ENCODE results near the gene TNIP2. TPM values are rescaled to one million over a fixed set of nuclear protein-coding genes. Genes with fewer than 3 reads are reported as not detected.

Gene TNIP2
- total and polyA plus RNA-seq, 2 of the 8 experiments (the other 6 are each of a cell fraction or from before 2014, with no cell fraction given) = 23.7 to 37.7 TPM

- 92% methylated on average over 8 of the region's 8 CpGs; no CpG with 5 or more reads in 1 of the 2 experiments for WGBS, 2 experiments (ENCODE audit: extremely low coverage in 1 of 2, insufficient coverage in 1 of 2, insufficient read length in 1 of 2, insufficient replicate concordance in 2 of 2, low coverage in 1 of 2, low lambda C conversion rate in 2 of 2, missing lambda C conversion rate in 1 of 2)
- Histone ChIP-seq H3K27ac (ENCODE audit: low read depth, low read length) (no peak overlapping the region), H3K4ac (replicated peaks; ENCODE audit: insufficient read length, low read depth, low read length) (no peak overlapping the region), H2AFZ (ENCODE audit: low read length) (no peak overlapping the region), H3K18ac (ENCODE audit: extremely low read depth, low read length) (no peak overlapping the region), H3K4me2 (ENCODE audit: insufficient read depth in 1 of 2, low read depth in 2 of 2, low read length in 2 of 2) (no peak overlapping the region), H4K20me1 (replicated peaks in 1 of 2; ENCODE audit: control insufficient read depth in 1 of 2, insufficient read depth in 2 of 2, low read length in 2 of 2) (peaks cover 3 to 17% of the 10 kb centered on the region in 2 experiments), H3K23ac (ENCODE audit: insufficient read length) (no peak overlapping the region), H2AK5ac (ENCODE audit: low read depth, low read length) (no peak overlapping the region), H3K79me1 (ENCODE audit: low read depth, low read length) (no peaks in the 10 kb centered on the region), H3K9me3 (ENCODE audit: insufficient read depth in 2 of 2, low read depth in 1 of 2, low read length in 1 of 2) (no peaks in the 10 kb centered on the region), H2BK5ac (ENCODE audit: low read depth, low read length) (no peak overlapping the region), H2BK120ac (replicated peaks; ENCODE audit: low read depth, low read length) (no peak overlapping the region), H3K27me3 (replicated peaks in 1 of 4; ENCODE audit: control insufficient read depth in 3 of 4, extremely low read depth in 1 of 4, insufficient read depth in 3 of 4, low read length in 3 of 4) (no peaks in the 10 kb centered on the region), H3K23me2 (ENCODE audit: low read depth, low read length) (no peaks in the 10 kb centered on the region), H2BK15ac (ENCODE audit: low read length) (no peak overlapping the region), H4K91ac (replicated peaks; ENCODE audit: insufficient read length, low read length) (no peak overlapping the region), H3K9ac (replicated peaks in 1 of 4; ENCODE audit: extremely low read depth in 1 of 4, low read depth in 3 of 4, low read length in 3 of 4) (no peak overlapping the region), H3K36me3 (ENCODE audit: control insufficient read depth in 2 of 4, insufficient read depth in 4 of 4, low read length in 3 of 4) (peaks cover 20 to 58% (median 46%) of the 10 kb centered on the region in 4 experiments; a peak in 7 of 8 replicates), H3K56ac (replicated peaks; ENCODE audit: insufficient read length, low read depth, low read length) (no peak overlapping the region), H3K4me1 (replicated peaks in 1 of 4; ENCODE audit: control insufficient read depth in 3 of 4, insufficient read depth in 4 of 4, low read length in 3 of 4) (no peaks in the 10 kb centered on the region), H4K5ac (ENCODE audit: insufficient read length, low read depth, low read length) (no peak overlapping the region), H4K8ac (ENCODE audit: extremely low read depth, insufficient read depth, low read length) (no peak overlapping the region), H2BK12ac (ENCODE audit: low read depth, low read length) (no peak overlapping the region), H3K4me3 (ENCODE audit: extremely low read depth in 1 of 4, insufficient read depth in 2 of 4, low read depth in 3 of 4, low read length in 4 of 4) (no peak overlapping the region), H2BK20ac (ENCODE audit: low read length) (no peak overlapping the region), H3K79me2 (ENCODE audit: control insufficient read depth in 1 of 2, insufficient read depth in 2 of 2, low read length in 2 of 2) (no peaks in the 10 kb centered on the region), H3K14ac (ENCODE audit: insufficient read length) (no peak overlapping the region)
- TF ChIP-seq CHD1 (IDR thresholded peaks at IDR 0.05; ENCODE audit: low read depth, low read length) (no peak), SP2 (IDR thresholded peaks at IDR 0.05; ENCODE audit: low read length) (no peak), HDAC2 (IDR thresholded peaks at IDR 0.05; ENCODE audit: borderline replicate concordance in 1 of 2, low read depth in 2 of 2, low read length in 2 of 2) (no peak), EP300 (IDR thresholded peaks at IDR 0.05; ENCODE audit: borderline replicate concordance in 1 of 2, low read depth in 2 of 2, low read length in 2 of 2) (no peak), EGR1 (IDR thresholded peaks at IDR 0.05; ENCODE audit: borderline replicate concordance, low read depth, low read length) (no peak), ASH2L (IDR thresholded peaks at IDR 0.05; ENCODE audit: low read length) (no peak), ATF2 (IDR thresholded peaks at IDR 0.05; ENCODE audit: low read length) (no peak), SIRT6 (IDR thresholded peaks at IDR 0.05; ENCODE audit: low read length) (no peak), MAFK (IDR thresholded peaks at IDR 0.05; ENCODE audit: low read depth, low read length) (no peak), CTBP2 (IDR thresholded peaks at IDR 0.05; ENCODE audit: borderline replicate concordance, insufficient read depth, insufficient read length, low read length) (no peak)
- DNase-seq (ENCODE audit: low read depth in 1 of 2, low spot score in 2 of 2) = no peak
- no peak for FAIRE-seq
- ChIA-PET CTCF (ENCODE audit: partially characterized antibody) (interaction anchor here (1.6 kb wide), 1 partner anchor 69 kb away, joined by 3 read pairs; no protein-coding TSS in a partner anchor), POLR2A (ENCODE audit: partially characterized antibody) (no interaction called here)
Measured at GRCh38 chr4:2700031-2700430, 56.1 kb downstream of the TNIP2 start.
